GM12878 (cell line): ENCODE results near the gene LSMEM2. TPM values are rescaled to one million over a fixed set of nuclear protein-coding genes. Genes with fewer than 3 reads are reported as not detected.

Experiments
- ATAC-seq: fragments of 200-7000 bp; cut with Tn5 transposase; 3 replicates; pipeline ENCODE4 v1.9.1; 2020; ENCODE audit warnings: mild to moderate bottlenecking, moderate library complexity
- BruUV-seq: library from RNA; stranded (reverse); fragments of 400-500 nt; replicated peaks from 2 replicates; lab custom pipeline; 2021; lab: Mats Ljungman, UMichigan
- CTCF ChIA-PET: fragments of 300-600 bp; sonication (Branson Sonifier 250); formaldehyde crosslinking; extraction: SDS; loops from one replicate; lab custom pipeline; 2021; ENCODE audit warnings: inconsistent platforms; lab: Yijun Ruan, JAX
- POLR2A ChIA-PET: fragments of 350-600 bp; formaldehyde crosslinking; extraction: SDS; loops from one replicate; lab custom pipeline; 2021; ENCODE audit warnings: inconsistent platforms; lab: Charles Lee
- RAD21 ChIA-PET: fragments of 300-600 bp; sonication (Branson Sonifier 250); formaldehyde crosslinking; loops from one replicate; lab custom pipeline; 2023; ENCODE audit warnings: antibody characterized with exemption; ENCODE audit not compliant: unreplicated experiment; lab: Charles Lee
- SMC1A ChIA-PET: fragments of 300-600 bp; sonication (Branson Sonifier 250); formaldehyde crosslinking; loops from one replicate; lab custom pipeline; 2023; ENCODE audit not compliant: unreplicated experiment, uncharacterized antibody; lab: Charles Lee
- DNase-seq: peaks from one replicate; pipeline ENCODE4 v3.0.0-alpha.2; 2011; ENCODE audit warnings: low read depth, low spot score
- FAIRE-seq: peaks from 3 replicates; lab custom pipeline; 2011; peaks lifted over from hg19 to GRCh38; lab: Jason Lieb, UNC
- H2AFZ ChIP-seq: 2 replicates; pipeline ENCODE4 v1.6.0; 2011; ENCODE audit warnings: low read depth, low read length, control low read depth; ENCODE audit not compliant: control insufficient read depth
- H3K27ac ChIP-seq: 2 replicates; pipeline ENCODE4 v1.5.1; 2011; ENCODE audit warnings: control low read depth; ENCODE audit not compliant: control insufficient read depth, insufficient read depth
- H3K27me3 ChIP-seq, 2 experiments: replicated peaks in 1 of 2; 2 replicates each; pipeline versions ENCODE4 v1.6.0 to v1.6.1; 2011; ENCODE audit warnings: low read length in 1 of 2; ENCODE audit not compliant: control insufficient read depth in 2 of 2, insufficient read depth in 2 of 2
- H3K36me3 ChIP-seq, 2 experiments: 2 replicates each; pipeline ENCODE4 v1.5.1; 2011; ENCODE audit warnings: low read length in 1 of 2; ENCODE audit not compliant: control insufficient read depth in 2 of 2, insufficient read depth in 2 of 2
- H3K4me1 ChIP-seq: 2 replicates; pipeline ENCODE4 v1.6.1; 2011; ENCODE audit warnings: mild to moderate bottlenecking, low read length, moderate library complexity, mixed read lengths; ENCODE audit not compliant: control insufficient read depth, insufficient read depth
- H3K4me2 ChIP-seq: 2 replicates; pipeline ENCODE4 v1.6.0; 2011; ENCODE audit warnings: control low read depth; ENCODE audit not compliant: control insufficient read depth, insufficient read depth
- H3K4me3 ChIP-seq: fragments of 200-600 bp; sonication (generic); 2 replicates; pipeline ENCODE4 v1.5.1; 2016
- H3K79me2 ChIP-seq: 2 replicates; pipeline ENCODE4 v1.6.0; 2011; ENCODE audit warnings: low read length; ENCODE audit not compliant: control insufficient read depth, insufficient read depth
- H3K9ac ChIP-seq: 2 replicates; pipeline ENCODE4 v1.8.0; 2011; ENCODE audit warnings: low read length, control low read depth, mixed read lengths; ENCODE audit not compliant: control insufficient read depth, insufficient read depth
- H3K9me3 ChIP-seq: replicated peaks from 3 replicates; pipeline ENCODE4 v1.5.1; 2011; ENCODE audit warnings: mild to moderate bottlenecking, low read length; ENCODE audit not compliant: control insufficient read depth, insufficient read depth
- H4K20me1 ChIP-seq: 2 replicates; pipeline ENCODE4 v1.6.0; 2011; ENCODE audit not compliant: control insufficient read depth, insufficient read depth
- CREB1 ChIP-seq: IDR thresholded peaks from 2 replicates; pipeline ENCODE4 v1.6.1; 2012; ENCODE audit warnings: low read depth, mild to moderate bottlenecking, inconsistent platforms
- IKZF2 ChIP-seq, 2 experiments: fragments of 450-650 bp; IDR thresholded peaks; 2 replicates each; pipeline ENCODE4 v1.6.1; 2017; ENCODE audit warnings: mild to moderate bottlenecking in 2 of 2, moderate library complexity in 2 of 2
- RELA ChIP-seq: fragments of 450-650 bp; IDR thresholded peaks from 2 replicates; pipeline ENCODE4 v1.8.0; 2014; ENCODE audit warnings: borderline replicate concordance; ENCODE audit not compliant: partially characterized antibody
- SMC3 ChIP-seq: IDR thresholded peaks from 2 replicates; pipeline ENCODE4 v1.6.1; 2011; ENCODE audit warnings: low read length, improper control_type of control experiment, borderline replicate concordance
- STAT1 ChIP-seq: fragments of 450-650 bp; conservative IDR thresholded peaks from 2 replicates; pipeline ENCODE4 v1.6.1; 2014; ENCODE audit warnings: antibody characterized with exemption, mild to moderate bottlenecking
- SUZ12 ChIP-seq: fragments of 200-600 bp; sonication (generic); IDR thresholded peaks from one replicate; pipeline ENCODE4 v1.6.1; 2018; ENCODE audit warnings: antibody characterized with exemption, mild to moderate bottlenecking; ENCODE audit not compliant: unreplicated experiment
- ZNF622 ChIP-seq: fragments of 450-650 bp; IDR thresholded peaks from 2 replicates; pipeline ENCODE4 v1.6.1; 2017; ENCODE audit warnings: mild to moderate bottlenecking, inconsistent platforms
- WGBS: methylation state at CpG from one replicate; pipeline ENCODE4 v1.1.6; 2016; ENCODE audit warnings: low lambda C conversion rate; ENCODE audit not compliant: insufficient replicate concordance, insufficient coverage; ENCODE audit errors: missing lambda C conversion rate; 5-methylcytosine and 5-hydroxymethylcytosine counted together
- in situ Hi-C: fragments of 300-500 bp; cut with MboI; formaldehyde crosslinking; loops from 9 replicates; pipeline ENCODE4 v1.14.3; 2018; ENCODE audit warnings: mixed read lengths
- intact Hi-C: fragments of 100-400 bp; cut with micrococcal nuclease; formaldehyde crosslinking; loops from one replicate; pipeline ENCODE4 v1.14.2; 2022; ENCODE audit not compliant: unreplicated experiment
- polyA plus RNA-seq, 11 experiments: library from polyadenylated mRNA; depleted of rRNA in 4 of 11; unstranded in 6 of 11; stranded (reverse) in 5 of 11; fragments of >200 nt; fragmentation: Nextera tagmentation in 4 of 11; fragmentation: Illumina TruSeq in 1 of 11; extraction: Ambion mirVana in 4 of 11; extraction: Trizol in 1 of 11; gene quantifications; 1 replicate in 1 of 11; 2 replicates in 10 of 11; pipeline versions ENCODE4 v1.2.1 to v1.2.3, GENCODE V29; 2011 to 2016; ENCODE audit warnings: inconsistent platforms in 2 of 11, missing spikeins in 2 of 11, low read depth in 1 of 11
- total RNA-seq, 4 experiments: library from RNA; depleted of rRNA in 3 of 4; stranded (reverse); fragments of >200 nt in 3 of 4; fragmentation: Illumina TruSeq in 1 of 4; extraction: Trizol in 1 of 4; gene quantifications; 2 replicates each; pipeline versions ENCODE4 v1.2.1 to v1.2.3, GENCODE V29; 2013 to 2021
- TF ChIP-seq, protein P1 (sequence below), 3 experiments: IDR thresholded peaks in 2 of 3; conservative IDR thresholded peaks in 1 of 3; 2 replicates each; pipeline ENCODE4 v1.5.1; 2011; ENCODE audit warnings: low read depth in 3 of 3, low read length in 3 of 3, mild to moderate bottlenecking in 3 of 3, control low read depth in 2 of 3, moderate library complexity in 2 of 3, inconsistent platforms in 1 of 3, mixed read lengths in 1 of 3; ENCODE audit not compliant: control insufficient read depth in 2 of 3, insufficient read depth in 1 of 3; ENCODE audit errors: extremely low read depth in 1 of 3
- TF ChIP-seq, protein P2 (sequence below): fragments of 450-650 bp; IDR thresholded peaks from 2 replicates; pipeline ENCODE4 v1.6.1; 2017; ENCODE audit warnings: mild to moderate bottlenecking, low read depth, inconsistent platforms; ENCODE audit not compliant: poor library complexity, severe bottlenecking
- TF ChIP-seq, protein P3 (sequence below): IDR thresholded peaks from 2 replicates; pipeline ENCODE4 v1.6.1; 2012; ENCODE audit warnings: mild to moderate bottlenecking, low read depth, low read length
- TF ChIP-seq, protein P4 (sequence below): IDR thresholded peaks from 2 replicates; pipeline ENCODE4 v1.6.1; 2011; ENCODE audit warnings: low read depth, mild to moderate bottlenecking, low read length, moderate library complexity, borderline replicate concordance; ENCODE audit errors: extremely low read depth
- TF ChIP-seq, protein P5 (sequence below): fragments of 450-650 bp; IDR thresholded peaks from 2 replicates; pipeline ENCODE4 v1.6.1; 2018; ENCODE audit warnings: borderline replicate concordance, mild to moderate bottlenecking; ENCODE audit not compliant: partially characterized antibody

The LSMEM2 gene
- total and polyA plus RNA-seq, 10 of the 15 experiments (the other 5 are each of a cell fraction or from before 2014, with no cell fraction given), result 0.17 TPM; not detected in 9

DNA sequence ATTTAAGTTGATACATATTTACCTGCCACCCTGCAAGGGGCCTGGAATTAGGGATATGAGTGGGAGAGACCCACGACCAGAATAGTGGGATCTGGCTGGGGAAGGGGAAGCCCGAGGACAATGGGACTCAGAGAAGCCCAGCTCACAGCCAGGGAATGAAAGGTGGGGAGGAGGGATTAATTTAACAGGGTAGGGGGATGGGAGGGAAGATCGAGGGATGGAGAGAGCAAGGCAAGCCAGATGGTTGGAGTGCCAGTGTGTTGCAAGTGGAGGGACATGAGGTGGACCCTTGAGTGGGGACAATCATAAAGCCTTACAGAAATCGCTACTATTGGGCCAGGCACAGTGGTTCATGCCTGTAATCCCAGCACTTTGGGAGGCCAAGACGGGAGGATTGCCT, 47.3 kb upstream of the LSMEM2 start:
- POLR2A ChIA-PET, result no interaction called here
- Histone ChIP-seq H3K27ac (no peak overlapping the region), H3K4me2 (no peak overlapping the region), H3K79me2 (peaks cover 6% of the 10 kb centered on the region), H3K9ac (no peak overlapping the region), H3K9me3 (no peaks in the 10 kb centered on the region)
- CTCF ChIA-PET, result interaction anchor here (1.4 to 7.4 kb wide), 2 partner anchors 16 to 28 kb away, joined by 4 to 149 read pairs; no protein-coding TSS in a partner anchor
- RAD21 ChIA-PET, result interaction anchor here (1.4 kb wide), 1 partner anchor 105 kb away, joined by 3 read pairs; no protein-coding TSS in a partner anchor
- no peak for FAIRE-seq
- no peak for DNase-seq
- TF ChIP-seq, protein P1, sequence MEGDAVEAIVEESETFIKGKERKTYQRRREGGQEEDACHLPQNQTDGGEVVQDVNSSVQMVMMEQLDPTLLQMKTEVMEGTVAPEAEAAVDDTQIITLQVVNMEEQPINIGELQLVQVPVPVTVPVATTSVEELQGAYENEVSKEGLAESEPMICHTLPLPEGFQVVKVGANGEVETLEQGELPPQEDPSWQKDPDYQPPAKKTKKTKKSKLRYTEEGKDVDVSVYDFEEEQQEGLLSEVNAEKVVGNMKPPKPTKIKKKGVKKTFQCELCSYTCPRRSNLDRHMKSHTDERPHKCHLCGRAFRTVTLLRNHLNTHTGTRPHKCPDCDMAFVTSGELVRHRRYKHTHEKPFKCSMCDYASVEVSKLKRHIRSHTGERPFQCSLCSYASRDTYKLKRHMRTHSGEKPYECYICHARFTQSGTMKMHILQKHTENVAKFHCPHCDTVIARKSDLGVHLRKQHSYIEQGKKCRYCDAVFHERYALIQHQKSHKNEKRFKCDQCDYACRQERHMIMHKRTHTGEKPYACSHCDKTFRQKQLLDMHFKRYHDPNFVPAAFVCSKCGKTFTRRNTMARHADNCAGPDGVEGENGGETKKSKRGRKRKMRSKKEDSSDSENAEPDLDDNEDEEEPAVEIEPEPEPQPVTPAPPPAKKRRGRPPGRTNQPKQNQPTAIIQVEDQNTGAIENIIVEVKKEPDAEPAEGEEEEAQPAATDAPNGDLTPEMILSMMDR (IDR thresholded peaks at IDR 0.05 in 2 of 3, conservative IDR thresholded peaks at IDR 0.05 in 1 of 3; ENCODE audit: control insufficient read depth in 2 of 3, extremely low read depth in 1 of 3, insufficient read depth in 1 of 3, low read depth in 3 of 3, low read length in 3 of 3), result no peak
- TF ChIP-seq, protein P2, sequence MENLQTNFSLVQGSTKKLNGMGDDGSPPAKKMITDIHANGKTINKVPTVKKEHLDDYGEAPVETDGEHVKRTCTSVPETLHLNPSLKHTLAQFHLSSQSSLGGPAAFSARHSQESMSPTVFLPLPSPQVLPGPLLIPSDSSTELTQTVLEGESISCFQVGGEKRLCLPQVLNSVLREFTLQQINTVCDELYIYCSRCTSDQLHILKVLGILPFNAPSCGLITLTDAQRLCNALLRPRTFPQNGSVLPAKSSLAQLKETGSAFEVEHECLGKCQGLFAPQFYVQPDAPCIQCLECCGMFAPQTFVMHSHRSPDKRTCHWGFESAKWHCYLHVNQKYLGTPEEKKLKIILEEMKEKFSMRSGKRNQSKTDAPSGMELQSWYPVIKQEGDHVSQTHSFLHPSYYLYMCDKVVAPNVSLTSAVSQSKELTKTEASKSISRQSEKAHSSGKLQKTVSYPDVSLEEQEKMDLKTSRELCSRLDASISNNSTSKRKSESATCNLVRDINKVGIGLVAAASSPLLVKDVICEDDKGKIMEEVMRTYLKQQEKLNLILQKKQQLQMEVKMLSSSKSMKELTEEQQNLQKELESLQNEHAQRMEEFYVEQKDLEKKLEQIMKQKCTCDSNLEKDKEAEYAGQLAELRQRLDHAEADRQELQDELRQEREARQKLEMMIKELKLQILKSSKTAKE, result no peak
- TF ChIP-seq, protein P3, sequence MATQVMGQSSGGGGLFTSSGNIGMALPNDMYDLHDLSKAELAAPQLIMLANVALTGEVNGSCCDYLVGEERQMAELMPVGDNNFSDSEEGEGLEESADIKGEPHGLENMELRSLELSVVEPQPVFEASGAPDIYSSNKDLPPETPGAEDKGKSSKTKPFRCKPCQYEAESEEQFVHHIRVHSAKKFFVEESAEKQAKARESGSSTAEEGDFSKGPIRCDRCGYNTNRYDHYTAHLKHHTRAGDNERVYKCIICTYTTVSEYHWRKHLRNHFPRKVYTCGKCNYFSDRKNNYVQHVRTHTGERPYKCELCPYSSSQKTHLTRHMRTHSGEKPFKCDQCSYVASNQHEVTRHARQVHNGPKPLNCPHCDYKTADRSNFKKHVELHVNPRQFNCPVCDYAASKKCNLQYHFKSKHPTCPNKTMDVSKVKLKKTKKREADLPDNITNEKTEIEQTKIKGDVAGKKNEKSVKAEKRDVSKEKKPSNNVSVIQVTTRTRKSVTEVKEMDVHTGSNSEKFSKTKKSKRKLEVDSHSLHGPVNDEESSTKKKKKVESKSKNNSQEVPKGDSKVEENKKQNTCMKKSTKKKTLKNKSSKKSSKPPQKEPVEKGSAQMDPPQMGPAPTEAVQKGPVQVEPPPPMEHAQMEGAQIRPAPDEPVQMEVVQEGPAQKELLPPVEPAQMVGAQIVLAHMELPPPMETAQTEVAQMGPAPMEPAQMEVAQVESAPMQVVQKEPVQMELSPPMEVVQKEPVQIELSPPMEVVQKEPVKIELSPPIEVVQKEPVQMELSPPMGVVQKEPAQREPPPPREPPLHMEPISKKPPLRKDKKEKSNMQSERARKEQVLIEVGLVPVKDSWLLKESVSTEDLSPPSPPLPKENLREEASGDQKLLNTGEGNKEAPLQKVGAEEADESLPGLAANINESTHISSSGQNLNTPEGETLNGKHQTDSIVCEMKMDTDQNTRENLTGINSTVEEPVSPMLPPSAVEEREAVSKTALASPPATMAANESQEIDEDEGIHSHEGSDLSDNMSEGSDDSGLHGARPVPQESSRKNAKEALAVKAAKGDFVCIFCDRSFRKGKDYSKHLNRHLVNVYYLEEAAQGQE, result no peak
- TF ChIP-seq STAT1 (no peak), ZNF622 (no peak), IKZF2 (IDR thresholded peaks at IDR 0.05) (no peak), SMC3 (no peak), CREB1 (no peak), RELA (no peak), SUZ12 (no peak)
- TF ChIP-seq, protein P4, sequence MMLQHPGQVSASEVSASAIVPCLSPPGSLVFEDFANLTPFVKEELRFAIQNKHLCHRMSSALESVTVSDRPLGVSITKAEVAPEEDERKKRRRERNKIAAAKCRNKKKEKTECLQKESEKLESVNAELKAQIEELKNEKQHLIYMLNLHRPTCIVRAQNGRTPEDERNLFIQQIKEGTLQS, result no peak
- TF ChIP-seq, protein P5, sequence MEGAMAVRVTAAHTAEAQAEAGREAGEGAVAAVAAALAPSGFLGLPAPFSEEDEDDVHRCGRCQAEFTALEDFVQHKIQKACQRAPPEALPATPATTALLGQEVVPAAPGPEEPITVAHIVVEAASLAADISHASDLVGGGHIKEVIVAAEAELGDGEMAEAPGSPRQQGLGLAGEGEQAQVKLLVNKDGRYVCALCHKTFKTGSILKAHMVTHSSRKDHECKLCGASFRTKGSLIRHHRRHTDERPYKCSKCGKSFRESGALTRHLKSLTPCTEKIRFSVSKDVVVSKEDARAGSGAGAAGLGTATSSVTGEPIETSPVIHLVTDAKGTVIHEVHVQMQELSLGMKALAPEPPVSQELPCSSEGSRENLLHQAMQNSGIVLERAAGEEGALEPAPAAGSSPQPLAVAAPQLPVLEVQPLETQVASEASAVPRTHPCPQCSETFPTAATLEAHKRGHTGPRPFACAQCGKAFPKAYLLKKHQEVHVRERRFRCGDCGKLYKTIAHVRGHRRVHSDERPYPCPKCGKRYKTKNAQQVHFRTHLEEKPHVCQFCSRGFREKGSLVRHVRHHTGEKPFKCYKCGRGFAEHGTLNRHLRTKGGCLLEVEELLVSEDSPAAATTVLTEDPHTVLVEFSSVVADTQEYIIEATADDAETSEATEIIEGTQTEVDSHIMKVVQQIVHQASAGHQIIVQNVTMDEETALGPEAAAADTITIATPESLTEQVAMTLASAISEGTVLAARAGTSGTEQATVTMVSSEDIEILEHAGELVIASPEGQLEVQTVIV, result no peak
- TF ChIP-seq, all 136 proteins: peak for 0
- Histone ChIP-seq H3K27me3 (no peaks in the 10 kb centered on the region), H4K20me1 (no peaks in the 10 kb centered on the region), H2AFZ (no peak overlapping the region), H3K36me3 (no peaks in the 10 kb centered on the region; a peak in 1 of 4 replicates), H3K4me3 (no peak overlapping the region), H3K4me1 (peaks cover 25% of the 10 kb centered on the region)
- no TSS peak for BruUV-seq
- 57% methylated on average over 5 of the region's 5 CpGs for WGBS
- ATAC-seq, result no peak
- SMC1A ChIA-PET, result no interaction called here
- intact Hi-C loops, result no loop called here
- in situ Hi-C loops, result no loop called here
